ENCODE data around the gene CCDC134. TPM values are rescaled to one million over a fixed set of nuclear protein-coding genes. Genes with fewer than 3 reads are reported as not detected.

The CCDC134 gene
- total RNA-seq, 1 donor from 2014 or later, result 11.3 TPM

DNA sequence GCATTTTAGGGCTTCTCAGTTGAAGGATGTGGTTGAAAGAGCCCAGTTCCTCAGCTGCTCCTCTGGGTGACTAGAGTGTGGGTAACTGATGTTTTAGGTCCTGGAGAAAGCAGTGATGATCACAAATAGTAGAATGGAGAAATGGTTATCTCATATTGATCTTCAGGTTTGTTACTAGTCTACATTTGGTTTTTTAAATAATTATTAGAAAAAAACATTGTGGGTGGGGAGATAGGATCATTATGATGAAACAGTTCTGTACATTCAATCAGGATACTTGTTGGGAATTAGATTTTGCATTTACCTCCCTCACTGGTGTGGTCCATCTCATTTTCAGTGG, 57.4 kb downstream of the CCDC134 start:
- Histone ChIP-seq H3K9ac (ENCODE audit: low read length) (no peak overlapping the region), H3K79me2 (ENCODE audit: insufficient read depth, low read length) (peaks cover 62% of the 10 kb centered on the region), H3K4me3 (ENCODE audit: insufficient read depth, low read depth, low read length) (no peak overlapping the region), H3K27me3 (ENCODE audit: insufficient read depth, low read length) (no peaks in the 10 kb centered on the region), H3K36me3 (ENCODE audit: insufficient read depth, low read length) (no peaks in the 10 kb centered on the region), H3K9me3 (ENCODE audit: insufficient read depth, low read depth, low read length) (no peaks in the 10 kb centered on the region), H4K20me1 (ENCODE audit: insufficient read depth, low read length) (peaks cover 72% of the 10 kb centered on the region), H3K4me2 (ENCODE audit: low read length) (peak overlapping the region; percentile 25), H2AFZ (ENCODE audit: low read depth, low read length) (no peak overlapping the region), H3K27ac (ENCODE audit: low read depth, low read length) (no peak overlapping the region), H3K4me1 (ENCODE audit: insufficient read depth, low read length) (peaks cover 35% of the 10 kb centered on the region)
- Mint-ChIP-seq H3K27me3 (ENCODE audit: low read depth, unreplicated experiment) (no peaks in the 10 kb centered on the region), H3K36me3 (ENCODE audit: low read depth, unreplicated experiment) (peaks cover 2% of the 10 kb centered on the region), H3K27ac (ENCODE audit: unreplicated experiment) (peak overlapping the region; percentile 36), H3K4me1 (ENCODE audit: low read depth, unreplicated experiment) (peaks cover 37% of the 10 kb centered on the region), H3K9me3 (ENCODE audit: unreplicated experiment) (no peaks in the 10 kb centered on the region), H3K4me3 (ENCODE audit: unreplicated experiment) (no peak overlapping the region)
- no peak for DNase-seq (ENCODE audit: low read depth)
- FAIRE-seq, result no peak
- TF ChIP-seq, protein P1, sequence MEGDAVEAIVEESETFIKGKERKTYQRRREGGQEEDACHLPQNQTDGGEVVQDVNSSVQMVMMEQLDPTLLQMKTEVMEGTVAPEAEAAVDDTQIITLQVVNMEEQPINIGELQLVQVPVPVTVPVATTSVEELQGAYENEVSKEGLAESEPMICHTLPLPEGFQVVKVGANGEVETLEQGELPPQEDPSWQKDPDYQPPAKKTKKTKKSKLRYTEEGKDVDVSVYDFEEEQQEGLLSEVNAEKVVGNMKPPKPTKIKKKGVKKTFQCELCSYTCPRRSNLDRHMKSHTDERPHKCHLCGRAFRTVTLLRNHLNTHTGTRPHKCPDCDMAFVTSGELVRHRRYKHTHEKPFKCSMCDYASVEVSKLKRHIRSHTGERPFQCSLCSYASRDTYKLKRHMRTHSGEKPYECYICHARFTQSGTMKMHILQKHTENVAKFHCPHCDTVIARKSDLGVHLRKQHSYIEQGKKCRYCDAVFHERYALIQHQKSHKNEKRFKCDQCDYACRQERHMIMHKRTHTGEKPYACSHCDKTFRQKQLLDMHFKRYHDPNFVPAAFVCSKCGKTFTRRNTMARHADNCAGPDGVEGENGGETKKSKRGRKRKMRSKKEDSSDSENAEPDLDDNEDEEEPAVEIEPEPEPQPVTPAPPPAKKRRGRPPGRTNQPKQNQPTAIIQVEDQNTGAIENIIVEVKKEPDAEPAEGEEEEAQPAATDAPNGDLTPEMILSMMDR (IDR thresholded peaks at IDR 0.05; ENCODE audit: insufficient read depth, low read depth, low read length), result no peak
- no peak for TF ChIP-seq EZH2 (IDR thresholded peaks at IDR 0.05; ENCODE audit: insufficient read depth, low read length)

- Histone ChIP-seq H3K4me1 (ENCODE audit: insufficient read depth, low read length) (peaks cover 35% of the 10 kb centered on the region), H3K4me3 (ENCODE audit: insufficient read depth, low read depth, low read length) (no peak overlapping the region), H3K9ac (ENCODE audit: low read length) (peak overlapping the region; percentile 44), H4K20me1 (ENCODE audit: insufficient read depth, low read length) (peaks cover 77% of the 10 kb centered on the region), H3K9me3 (ENCODE audit: insufficient read depth, low read depth, low read length) (no peaks in the 10 kb centered on the region), H3K36me3 (ENCODE audit: insufficient read depth, low read length) (peaks cover 2% of the 10 kb centered on the region), H3K79me2 (ENCODE audit: insufficient read depth, low read length) (peaks cover 53% of the 10 kb centered on the region), H2AFZ (ENCODE audit: low read depth, low read length) (no peak overlapping the region), H3K4me2 (ENCODE audit: low read length) (peak overlapping the region; percentile 5), H3K27ac (ENCODE audit: low read depth, low read length) (peak overlapping the region; percentile 16), H3K27me3 (ENCODE audit: insufficient read depth, low read length) (no peaks in the 10 kb centered on the region)
- H3K4me1 Mint-ChIP-seq (ENCODE audit: low read depth, unreplicated experiment), result peaks cover 38% of the 10 kb centered on the region
- no peak for TF ChIP-seq EZH2 (IDR thresholded peaks at IDR 0.05; ENCODE audit: insufficient read depth, low read length)
- TF ChIP-seq, protein P1 (IDR thresholded peaks at IDR 0.05; ENCODE audit: insufficient read depth, low read depth, low read length), result no peak
- H3K9me3 Mint-ChIP-seq (ENCODE audit: unreplicated experiment), result no peaks in the 10 kb centered on the region
- no peak overlapping the region for H3K4me3 Mint-ChIP-seq (ENCODE audit: unreplicated experiment)
- H3K27me3 Mint-ChIP-seq (ENCODE audit: low read depth, unreplicated experiment), result no peaks in the 10 kb centered on the region
- DNase-seq (ENCODE audit: low read depth) (peak; percentile 24), FAIRE-seq (no peak)
- H3K36me3 Mint-ChIP-seq (ENCODE audit: low read depth, unreplicated experiment), result peaks cover 5% of the 10 kb centered on the region
- no peak overlapping the region for H3K27ac Mint-ChIP-seq (ENCODE audit: unreplicated experiment)
Observed at GRCh38 chr22:41862160-41862529, 61.7 kb downstream of the CCDC134 start.

GRCh38 chr22:41862530-41863266, 62.2 kb downstream of the CCDC134 start:
- Mint-ChIP-seq H3K27ac (ENCODE audit: unreplicated experiment) (peak overlapping the region; percentile 41), H3K36me3 (ENCODE audit: low read depth, unreplicated experiment) (peaks cover 6% of the 10 kb centered on the region), H3K4me1 (ENCODE audit: low read depth, unreplicated experiment) (peaks cover 34% of the 10 kb centered on the region), H3K9me3 (ENCODE audit: unreplicated experiment) (no peaks in the 10 kb centered on the region), H3K27me3 (ENCODE audit: low read depth, unreplicated experiment) (no peaks in the 10 kb centered on the region), H3K4me3 (ENCODE audit: unreplicated experiment) (no peak overlapping the region)
- Histone ChIP-seq H4K20me1 (ENCODE audit: insufficient read depth, low read length) (peaks cover 72% of the 10 kb centered on the region), H3K4me2 (ENCODE audit: low read length) (peak overlapping the region; percentile 5), H3K27me3 (ENCODE audit: insufficient read depth, low read length) (no peaks in the 10 kb centered on the region), H3K9me3 (ENCODE audit: insufficient read depth, low read depth, low read length) (no peaks in the 10 kb centered on the region), H3K9ac (ENCODE audit: low read length) (peak overlapping the region; percentile 44), H3K4me1 (ENCODE audit: insufficient read depth, low read length) (peaks cover 30% of the 10 kb centered on the region), H3K27ac (ENCODE audit: low read depth, low read length) (peak overlapping the region; percentile 16), H3K36me3 (ENCODE audit: insufficient read depth, low read length) (peaks cover 2% of the 10 kb centered on the region), H3K79me2 (ENCODE audit: insufficient read depth, low read length) (peaks cover 53% of the 10 kb centered on the region), H2AFZ (ENCODE audit: low read depth, low read length) (no peak overlapping the region), H3K4me3 (ENCODE audit: insufficient read depth, low read depth, low read length) (no peak overlapping the region)
- DNase-seq (ENCODE audit: low read depth) (peak; percentile 51), FAIRE-seq (no peak)
- TF ChIP-seq, protein P1 (IDR thresholded peaks at IDR 0.05; ENCODE audit: insufficient read depth, low read depth, low read length), result no peak
- TF ChIP-seq EZH2 (IDR thresholded peaks at IDR 0.05; ENCODE audit: insufficient read depth, low read length), result no peak
